ENCODE results near the gene SEPSECS.

SEPSECS gene

GRCh38 chr4:25131926-25132325, 28.3 kb downstream of the SEPSECS start:
- no peak overlapping the region for H3K18ac ChIP-seq (ENCODE audit: low read depth in 1 of 2, low read length in 2 of 2)

DNA sequence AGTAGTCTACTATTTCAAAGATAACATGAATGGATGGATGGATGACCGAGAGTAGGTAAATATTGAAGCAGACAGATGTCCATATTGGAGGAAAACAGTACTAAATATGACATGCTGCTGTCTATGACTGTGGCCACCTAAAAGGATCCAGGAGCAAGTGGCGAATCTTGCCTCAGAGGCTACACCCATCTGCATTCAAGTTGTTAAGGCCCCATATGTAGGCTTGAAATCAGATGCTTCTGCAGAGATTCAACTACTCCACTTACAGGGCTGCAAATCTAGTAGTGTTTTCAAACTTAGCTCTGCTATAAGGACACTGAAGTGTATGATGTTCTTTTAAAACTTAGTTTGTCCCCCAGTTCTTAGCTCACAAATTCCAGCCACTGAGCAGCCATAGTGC, 28.9 kb downstream of the SEPSECS start:
- Histone ChIP-seq H2BK15ac (ENCODE audit: low read depth, poor library complexity, severe bottlenecking) (no peak overlapping the region), H3K9ac (ENCODE audit: low read length) (no peak overlapping the region), H2AFZ (ENCODE audit: low read depth, low read length) (no peak overlapping the region), H3K23ac (ENCODE audit: low read length in 2 of 2) (no peak overlapping the region), H2BK12ac (ENCODE audit: low read length in 2 of 2) (no peak overlapping the region), H2BK5ac (ENCODE audit: low read depth, low read length, poor library complexity, severe bottlenecking) (no peak overlapping the region), H4K91ac (ENCODE audit: low read length) (no peak overlapping the region), H3K4me3 (ENCODE audit: insufficient read depth in 1 of 2, low read depth in 1 of 2, low read length in 2 of 2) (no peak overlapping the region), H4K8ac (ENCODE audit: low read length) (no peak overlapping the region), H3K14ac (ENCODE audit: low read length in 2 of 2) (no peak overlapping the region), H2BK120ac (ENCODE audit: low read depth, low read length) (no peak overlapping the region), H3K4me1 (ENCODE audit: control insufficient read depth, insufficient read depth, low read depth, low read length) (no peaks in the 10 kb centered on the region), H3K9me3 (ENCODE audit: control insufficient read depth, low read length) (peaks cover 7% of the 10 kb centered on the region), H3K36me3 (ENCODE audit: control insufficient read depth in 1 of 2, insufficient read depth in 2 of 2, low read depth in 1 of 2, low read length in 2 of 2) (peaks cover 0 to 6% of the 10 kb centered on the region in 2 experiments), H3K18ac (ENCODE audit: low read depth in 1 of 2, low read length in 2 of 2) (no peak overlapping the region), H3K4ac (ENCODE audit: low read depth in 1 of 2, low read length in 2 of 2) (no peak overlapping the region), H3K79me1 (replicated peaks; ENCODE audit: low read length, poor library complexity, severe bottlenecking) (peaks cover 2% of the 10 kb centered on the region), H3K27me3 (ENCODE audit: control insufficient read depth in 1 of 2, insufficient read depth in 1 of 2, low read length in 2 of 2) (no peaks in the 10 kb centered on the region), H2AK5ac (ENCODE audit: low read length, severe bottlenecking) (no peak overlapping the region), H3K27ac (ENCODE audit: low read length, poor library complexity, severe bottlenecking) (no peak overlapping the region), H3K4me2 (ENCODE audit: low read length, poor library complexity, severe bottlenecking) (no peak overlapping the region)
- DNase-seq, result no peak
- 86% methylated on average over 2 of the region's 2 CpGs for WGBS

More at GRCh38 chr4:25131926-25132325, 28.3 kb downstream of the SEPSECS start:
- no peak overlapping the region for H4K8ac ChIP-seq (ENCODE audit: low read length)
- H3K27me3 ChIP-seq (ENCODE audit: control insufficient read depth in 1 of 2, insufficient read depth in 1 of 2, low read length in 2 of 2), result no peaks in the 10 kb centered on the region
- no peak overlapping the region for H3K23ac ChIP-seq (ENCODE audit: low read length in 2 of 2)
- no peak overlapping the region for H3K27ac ChIP-seq (ENCODE audit: low read length, poor library complexity, severe bottlenecking)
- no peak overlapping the region for H3K4me2 ChIP-seq (ENCODE audit: low read length, poor library complexity, severe bottlenecking)
- H3K9me3 ChIP-seq (ENCODE audit: control insufficient read depth, low read length), result peaks cover 7% of the 10 kb centered on the region
- no peak overlapping the region for H2BK12ac ChIP-seq (ENCODE audit: low read length in 2 of 2)
- no peak overlapping the region for H2BK5ac ChIP-seq (ENCODE audit: low read depth, low read length, poor library complexity, severe bottlenecking)
- H3K79me1 ChIP-seq (replicated peaks; ENCODE audit: low read length, poor library complexity, severe bottlenecking), result peaks cover 2% of the 10 kb centered on the region
- H4K91ac ChIP-seq (ENCODE audit: low read length), result no peak overlapping the region
- DNase-seq, result no peak
- H2AK5ac ChIP-seq (ENCODE audit: low read length, severe bottlenecking), result no peak overlapping the region
- no peak overlapping the region for H2BK120ac ChIP-seq (ENCODE audit: low read depth, low read length)
- no peak overlapping the region for H2BK15ac ChIP-seq (ENCODE audit: low read depth, poor library complexity, severe bottlenecking)
- H3K14ac ChIP-seq (ENCODE audit: low read length in 2 of 2), result no peak overlapping the region
- no peak overlapping the region for H3K9ac ChIP-seq (ENCODE audit: low read length)
- H3K36me3 ChIP-seq (ENCODE audit: control insufficient read depth in 1 of 2, insufficient read depth in 2 of 2, low read depth in 1 of 2, low read length in 2 of 2), result peaks cover 0 to 6% of the 10 kb centered on the region in 2 experiments
- no peak overlapping the region for H3K4me3 ChIP-seq (ENCODE audit: insufficient read depth in 1 of 2, low read depth in 1 of 2, low read length in 2 of 2)
- no peak overlapping the region for H2AFZ ChIP-seq (ENCODE audit: low read depth, low read length)
- H3K4me1 ChIP-seq (ENCODE audit: control insufficient read depth, insufficient read depth, low read depth, low read length), result no peaks in the 10 kb centered on the region
- H3K4ac ChIP-seq (ENCODE audit: low read depth in 1 of 2, low read length in 2 of 2), result no peak overlapping the region

DNA sequence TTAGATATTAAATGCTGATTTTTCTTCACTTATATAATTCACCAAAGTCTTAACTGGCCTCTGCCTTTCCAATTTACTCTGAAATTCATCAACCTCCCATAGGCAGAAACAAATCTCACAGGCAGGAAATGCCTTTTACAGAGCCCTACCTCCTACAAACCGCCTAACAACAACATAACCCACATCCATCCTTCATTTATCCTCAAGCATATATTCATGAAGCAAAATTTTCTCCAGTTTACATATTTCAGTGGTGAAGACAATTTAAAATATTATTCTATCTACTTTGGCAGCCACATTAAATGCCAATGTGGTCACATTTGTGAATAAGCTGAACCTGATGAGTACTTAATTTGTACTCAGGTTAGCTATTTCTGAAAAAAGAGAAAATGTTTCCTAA, 30.3 kb downstream of the SEPSECS start:
- H3K4me3 ChIP-seq (ENCODE audit: insufficient read depth in 1 of 2, low read depth in 1 of 2, low read length in 2 of 2), result no peak overlapping the region
- 100% methylated on average over 1 of the region's 1 CpG for WGBS
- no peak overlapping the region for H3K23ac ChIP-seq (ENCODE audit: low read length in 2 of 2)
- H4K8ac ChIP-seq (ENCODE audit: low read length), result no peak overlapping the region
- no peak overlapping the region for H2BK5ac ChIP-seq (ENCODE audit: low read depth, low read length, poor library complexity, severe bottlenecking)
- H3K4me1 ChIP-seq (ENCODE audit: control insufficient read depth, insufficient read depth, low read depth, low read length), result no peaks in the 10 kb centered on the region
- no peak overlapping the region for H3K4me2 ChIP-seq (ENCODE audit: low read length, poor library complexity, severe bottlenecking)
- no peak for DNase-seq
- H3K14ac ChIP-seq (ENCODE audit: low read length in 2 of 2), result no peak overlapping the region
- no peak overlapping the region for H2BK120ac ChIP-seq (ENCODE audit: low read depth, low read length)
- H2AFZ ChIP-seq (ENCODE audit: low read depth, low read length), result no peak overlapping the region
- peaks cover 3% of the 10 kb centered on the region for H3K9me3 ChIP-seq (ENCODE audit: control insufficient read depth, low read length)
- no peak overlapping the region for H2BK12ac ChIP-seq (ENCODE audit: low read length in 2 of 2)
- H3K9ac ChIP-seq (ENCODE audit: low read length), result no peak overlapping the region
- H3K36me3 ChIP-seq (ENCODE audit: control insufficient read depth in 1 of 2, insufficient read depth in 2 of 2, low read depth in 1 of 2, low read length in 2 of 2), result peaks cover 0 to 17% of the 10 kb centered on the region in 2 experiments
- no peak overlapping the region for H4K91ac ChIP-seq (ENCODE audit: low read length)
- H2BK15ac ChIP-seq (ENCODE audit: low read depth, poor library complexity, severe bottlenecking), result no peak overlapping the region
- no peak overlapping the region for H3K18ac ChIP-seq (ENCODE audit: low read depth in 1 of 2, low read length in 2 of 2)
- no peak overlapping the region for H3K27ac ChIP-seq (ENCODE audit: low read length, poor library complexity, severe bottlenecking)
- H3K4ac ChIP-seq (ENCODE audit: low read depth in 1 of 2, low read length in 2 of 2), result no peak overlapping the region
- H3K79me1 ChIP-seq (replicated peaks; ENCODE audit: low read length, poor library complexity, severe bottlenecking), result peaks cover 2% of the 10 kb centered on the region
- no peak overlapping the region for H2AK5ac ChIP-seq (ENCODE audit: low read length, severe bottlenecking)
- no peaks in the 10 kb centered on the region for H3K27me3 ChIP-seq (ENCODE audit: control insufficient read depth in 1 of 2, insufficient read depth in 1 of 2, low read length in 2 of 2)

- Histone ChIP-seq H2AFZ (ENCODE audit: low read depth, low read length) (no peak overlapping the region), H4K91ac (ENCODE audit: low read length) (no peak overlapping the region), H2AK5ac (ENCODE audit: low read length, severe bottlenecking) (no peak overlapping the region), H4K8ac (ENCODE audit: low read length) (no peak overlapping the region), H2BK120ac (ENCODE audit: low read depth, low read length) (no peak overlapping the region), H3K9me3 (ENCODE audit: control insufficient read depth, low read length) (no peaks in the 10 kb centered on the region), H3K79me1 (replicated peaks; ENCODE audit: low read length, poor library complexity, severe bottlenecking) (no peaks in the 10 kb centered on the region), H3K9ac (ENCODE audit: low read length) (no peak overlapping the region), H2BK15ac (ENCODE audit: low read depth, poor library complexity, severe bottlenecking) (no peak overlapping the region), H3K4me2 (ENCODE audit: low read length, poor library complexity, severe bottlenecking) (no peak overlapping the region), H3K4ac (ENCODE audit: low read depth in 1 of 2, low read length in 2 of 2) (no peak overlapping the region), H2BK5ac (ENCODE audit: low read depth, low read length, poor library complexity, severe bottlenecking) (no peak overlapping the region), H3K36me3 (ENCODE audit: control insufficient read depth in 1 of 2, insufficient read depth in 2 of 2, low read depth in 1 of 2, low read length in 2 of 2) (peaks cover 0 to 30% of the 10 kb centered on the region in 2 experiments), H3K4me1 (ENCODE audit: control insufficient read depth, insufficient read depth, low read depth, low read length) (no peaks in the 10 kb centered on the region), H3K27ac (ENCODE audit: low read length, poor library complexity, severe bottlenecking) (no peak overlapping the region), H3K23ac (ENCODE audit: low read length in 2 of 2) (no peak overlapping the region), H3K27me3 (ENCODE audit: control insufficient read depth in 1 of 2, insufficient read depth in 1 of 2, low read length in 2 of 2) (no peaks in the 10 kb centered on the region), H3K18ac (ENCODE audit: low read depth in 1 of 2, low read length in 2 of 2) (no peak overlapping the region), H2BK12ac (ENCODE audit: low read length in 2 of 2) (no peak overlapping the region), H3K4me3 (ENCODE audit: insufficient read depth in 1 of 2, low read depth in 1 of 2, low read length in 2 of 2) (no peak overlapping the region), H3K14ac (ENCODE audit: low read length in 2 of 2) (no peak overlapping the region)
- no peak for DNase-seq
These were observed 31.6 kb downstream of the SEPSECS start for GRCh38 chr4:25128671-25129070.
